HCT116 (cell line): ENCODE data around the gene ZC3H7A. TPM values are rescaled to one million over a fixed set of nuclear protein-coding genes. Genes with fewer than 3 reads are reported as not detected.

Experiments
- ATAC-seq: fragments of 200-7000 bp; cut with Tn5 transposase; 2 replicates; pipeline ENCODE4 v1.9.1; 2020; ENCODE audit warnings: mild to moderate bottlenecking, moderate library complexity
- BruUV-seq: library from RNA; stranded (reverse); fragments of 400-500 nt; replicated peaks from 2 replicates; lab custom pipeline; 2021; lab: Mats Ljungman, UMichigan
- CTCF ChIA-PET: fragments of 300-600 bp; sonication (Branson Sonifier 250); formaldehyde crosslinking; loops from one replicate; lab custom pipeline; 2021; ENCODE audit warnings: antibody characterized with exemption; lab: Charles Lee
- POLR2A ChIA-PET: fragments of 300-600, 350-600 bp; sonication (Branson Sonifier 250); formaldehyde crosslinking; loops from one replicate; lab custom pipeline; 2021; ENCODE audit warnings: antibody characterized with exemption; lab: Charles Lee
- RAD21 ChIA-PET, 2 experiments: fragments of 300-600 bp; sonication (Branson Sonifier 250); formaldehyde crosslinking; loops; one replicate each; lab custom pipeline; 2023; ENCODE audit warnings: low total read pairs in 2 of 2; ENCODE audit not compliant: uncharacterized antibody in 2 of 2, unreplicated experiment in 2 of 2, low non-redundant PET in 1 of 2; lab: Charles Lee
- DNase-seq: peaks from one replicate; pipeline ENCODE4 v3.0.0-alpha.2; 2010; ENCODE audit warnings: low read depth, low spot score
- H2AFZ ChIP-seq: fragments of 200-600 bp; shearing (Covaris generic), sonication (generic); 2 replicates; pipeline ENCODE4 v1.6.1; 2017; ENCODE audit warnings: low read depth, mixed run types, mixed read lengths, antibody characterized with exemption, low read length; ENCODE audit not compliant: poor library complexity, severe bottlenecking
- H3K27ac ChIP-seq: 2 replicates; pipeline ENCODE4 v1.5.1; 2012; ENCODE audit warnings: low read depth, low read length
- H3K27me3 ChIP-seq: fragments of 200-600 bp; sonication (generic); 2 replicates; pipeline ENCODE4 v1.6.1; 2016; ENCODE audit warnings: mixed run types, low read length, mixed read lengths; ENCODE audit not compliant: insufficient read depth
- H3K36me3 ChIP-seq, 2 experiments: fragments of 200-500 bp in 1 of 2; fragments of 200-600 bp in 1 of 2; sonication (Bioruptor generic) in 1 of 2; sonication (generic) in 1 of 2; 2 replicates each; pipeline versions ENCODE4 v1.5.1 to v1.6.1; 2014 to 2016; ENCODE audit warnings: low read length in 2 of 2, inconsistent platforms in 1 of 2, mixed read lengths in 1 of 2, mixed run types in 1 of 2; ENCODE audit not compliant: insufficient read depth in 2 of 2, control insufficient read depth in 1 of 2
- H3K4me1 ChIP-seq, 2 experiments: fragments of 200-600 bp in 1 of 2; sonication (generic) in 1 of 2; 2 replicates each; pipeline versions ENCODE4 v1.5.1 to v1.6.1; 2012 to 2017; ENCODE audit warnings: low read length in 2 of 2, inconsistent platforms in 1 of 2, mild to moderate bottlenecking in 1 of 2, mixed read lengths in 1 of 2, mixed run types in 1 of 2, moderate library complexity in 1 of 2; ENCODE audit not compliant: insufficient read depth in 2 of 2, control insufficient read depth in 1 of 2
- H3K4me2 ChIP-seq: fragments of 200-600 bp; sonication (generic); 2 replicates; pipeline ENCODE4 v1.6.1; 2017; ENCODE audit warnings: mixed run types, low read length, mixed read lengths
- H3K4me3 ChIP-seq, 2 experiments: fragments of 200-600 bp in 1 of 2; sonication (generic) in 1 of 2; replicated peaks in 1 of 2; 2 replicates each; pipeline ENCODE4 v1.5.1; 2011 to 2016; ENCODE audit warnings: low read length in 2 of 2, control low read depth in 1 of 2, low read depth in 1 of 2, mild to moderate bottlenecking in 1 of 2, mixed read lengths in 1 of 2, mixed run types in 1 of 2
- H3K79me2 ChIP-seq: fragments of 200-600 bp; sonication (generic); 2 replicates; pipeline ENCODE4 v1.6.1; 2017; ENCODE audit warnings: mild to moderate bottlenecking, mixed run types, low read length, moderate library complexity, mixed read lengths; ENCODE audit not compliant: insufficient read depth
- H3K9ac ChIP-seq: fragments of 200-600 bp; sonication (generic); 2 replicates; pipeline ENCODE4 v1.6.1; 2016; ENCODE audit warnings: low read length, mixed read lengths
- H3K9me2 ChIP-seq: fragments of 200-600 bp; sonication (generic), shearing (Covaris generic); 2 replicates; pipeline ENCODE4 v1.6.1; 2017; ENCODE audit warnings: mixed run types, mild to moderate bottlenecking, moderate library complexity; ENCODE audit not compliant: insufficient read depth
- H3K9me3 ChIP-seq, 2 experiments: fragments of 200-500 bp in 1 of 2; fragments of 200-600 bp in 1 of 2; sonication (Bioruptor generic) in 1 of 2; sonication (generic) in 1 of 2; 2 replicates each; pipeline ENCODE4 v1.6.1; 2014 to 2017; ENCODE audit warnings: low read length in 2 of 2, mixed read lengths in 2 of 2, inconsistent platforms in 1 of 2, low read depth in 1 of 2, mild to moderate bottlenecking in 1 of 2, mixed run types in 1 of 2, moderate library complexity in 1 of 2; ENCODE audit not compliant: control insufficient read depth in 1 of 2, insufficient read depth in 1 of 2
- H4K20me1 ChIP-seq: fragments of 200-600 bp; sonication (generic), shearing (Covaris generic); 2 replicates; pipeline ENCODE4 v1.6.1; 2017; ENCODE audit warnings: mixed run types, mild to moderate bottlenecking, moderate library complexity; ENCODE audit not compliant: insufficient read depth
- CBX3 ChIP-seq: IDR thresholded peaks from 2 replicates; pipeline ENCODE4 v1.6.1; 2012; ENCODE audit warnings: low read depth
- CEBPB ChIP-seq: IDR thresholded peaks from 2 replicates; pipeline ENCODE4 v1.6.1; 2012; ENCODE audit warnings: low read depth
- EGR1 ChIP-seq: IDR thresholded peaks from 2 replicates; pipeline ENCODE4 v1.6.1; 2012; ENCODE audit warnings: low read depth
- EZH2phosphoT487 ChIP-seq: fragments of 200-600 bp; IDR thresholded peaks from 2 replicates; pipeline ENCODE4 v1.6.1; 2018; ENCODE audit warnings: antibody characterized with exemption, borderline replicate concordance
- JUND ChIP-seq: IDR thresholded peaks from 2 replicates; pipeline ENCODE4 v1.6.1; 2012
- POLR2A ChIP-seq: IDR thresholded peaks from 2 replicates; pipeline ENCODE4 v1.7.0; 2011; ENCODE audit warnings: borderline replicate concordance; ENCODE audit not compliant: insufficient read depth, insufficient read length; ENCODE audit errors: extremely low read depth
- POLR2AphosphoS5 ChIP-seq: IDR thresholded peaks from 2 replicates; pipeline ENCODE4 v1.6.1; 2011; ENCODE audit warnings: mild to moderate bottlenecking, low read depth, low read length, moderate library complexity
- RAD21 ChIP-seq: IDR thresholded peaks from 2 replicates; pipeline ENCODE4 v1.6.1; 2012; ENCODE audit warnings: low read depth, mild to moderate bottlenecking
- SIN3A ChIP-seq: IDR thresholded peaks from 2 replicates; pipeline ENCODE4 v1.6.1; 2012; ENCODE audit warnings: low read depth
- TCF7L2 ChIP-seq: IDR thresholded peaks from 2 replicates; pipeline ENCODE4 v1.7.0; 2011; ENCODE audit warnings: borderline replicate concordance, inconsistent platforms; ENCODE audit not compliant: insufficient read depth, insufficient read length; ENCODE audit errors: extremely low read depth
- YY1 ChIP-seq: IDR thresholded peaks from 2 replicates; pipeline ENCODE4 v1.6.1; 2011; ENCODE audit warnings: low read length, low read depth, moderate library complexity, mild to moderate bottlenecking; ENCODE audit not compliant: insufficient replicate concordance; ENCODE audit errors: extremely low read depth
- intact Hi-C: fragments of 100-400 bp; cut with micrococcal nuclease; formaldehyde crosslinking; loops from 2 replicates; pipeline ENCODE4 v1.10.0; 2022
- total RNA-seq: library from RNA; stranded (reverse); gene quantifications from one replicate; pipeline ENCODE4 v1.2.1, GENCODE V29; 2021; ENCODE audit not compliant: unreplicated experiment
- TF ChIP-seq, protein P1 (sequence below): IDR thresholded peaks from 2 replicates; pipeline ENCODE4 v1.6.1; 2012
- TF ChIP-seq, protein P2 (sequence below), 3 experiments: fragments of 200-600 bp in 1 of 3; sonication (generic) in 1 of 3; IDR thresholded peaks in 2 of 3; conservative IDR thresholded peaks in 1 of 3; 2 replicates each; pipeline ENCODE4 v1.5.1; 2012 to 2017; ENCODE audit warnings: low read depth in 2 of 3, low read length in 2 of 3, antibody characterized with exemption in 1 of 3, borderline replicate concordance in 1 of 3, control low read depth in 1 of 3, mild to moderate bottlenecking in 1 of 3, mixed read lengths in 1 of 3, mixed run types in 1 of 3, moderate library complexity in 1 of 3; ENCODE audit not compliant: insufficient read depth in 1 of 3
- TF ChIP-seq, protein P3 (sequence below): IDR thresholded peaks from 2 replicates; pipeline ENCODE4 v1.6.1; 2011; ENCODE audit warnings: mild to moderate bottlenecking, low read length, moderate library complexity; ENCODE audit not compliant: insufficient replicate concordance; ENCODE audit errors: extremely low read depth
- TF ChIP-seq, protein P4 (sequence below): IDR thresholded peaks from 2 replicates; pipeline ENCODE4 v1.6.1; 2012

ZC3H7A gene
- total RNA-seq, 1 experiment from 2014 or later, result 33.4 TPM

DNA sequence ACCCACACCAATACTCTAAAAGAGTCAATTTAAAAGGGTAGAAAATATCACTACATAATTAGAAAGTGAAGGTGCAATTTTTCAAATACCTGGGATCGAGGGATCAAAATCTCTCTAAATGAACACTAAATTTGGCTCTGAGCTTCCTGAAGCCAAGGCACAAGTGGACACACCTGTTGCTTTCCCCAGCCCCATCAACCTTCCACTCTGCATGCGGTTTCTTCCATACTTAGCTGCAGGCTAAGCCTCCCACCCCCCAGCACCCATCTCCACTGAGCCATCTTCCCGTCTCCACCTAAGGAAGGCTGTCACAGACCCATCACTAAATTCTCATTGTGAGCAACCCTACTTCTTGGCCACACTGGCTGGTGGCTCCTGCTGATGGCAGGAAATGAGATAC, 84.9 kb downstream of the ZC3H7A start:
- Histone ChIP-seq H3K4me3 (no peak overlapping the region), H3K4me1 (no peaks in the 10 kb centered on the region), H3K9me2 (no peaks in the 10 kb centered on the region), H4K20me1 (no peaks in the 10 kb centered on the region), H3K27me3 (no peaks in the 10 kb centered on the region), H3K9ac (no peak overlapping the region), H2AFZ (no peak overlapping the region), H3K79me2 (peaks cover 10% of the 10 kb centered on the region), H3K36me3 (peaks cover 0 to 2% of the 10 kb centered on the region in 2 experiments; a peak in 1 of 4 replicates), H3K4me2 (no peak overlapping the region), H3K9me3 (no peaks in the 10 kb centered on the region), H3K27ac (no peak overlapping the region)
- intact Hi-C loops, result loop anchor here (10.0 kb wide), 1 partner anchor 747 kb away; no protein-coding TSS in a partner anchor
- ChIA-PET RAD21 (no interaction called here), POLR2A (no interaction called here), CTCF (interaction anchor here (0.6 kb wide), 1 partner anchor 12 kb away, joined by 3 read pairs; no protein-coding TSS in a partner anchor)
- no TSS peak for BruUV-seq
- DNase-seq (no peak), ATAC-seq (no peak)
- TF ChIP-seq JUND (no peak), RAD21 (no peak), CEBPB (no peak), TCF7L2 (no peak), SIN3A (no peak), EZH2phosphoT487 (no peak), POLR2AphosphoS5 (no peak), YY1 (no peak), POLR2A (no peak), EGR1 (no peak), CBX3 (no peak)
- TF ChIP-seq, protein P1, sequence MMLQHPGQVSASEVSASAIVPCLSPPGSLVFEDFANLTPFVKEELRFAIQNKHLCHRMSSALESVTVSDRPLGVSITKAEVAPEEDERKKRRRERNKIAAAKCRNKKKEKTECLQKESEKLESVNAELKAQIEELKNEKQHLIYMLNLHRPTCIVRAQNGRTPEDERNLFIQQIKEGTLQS, result no peak
- TF ChIP-seq, protein P2, sequence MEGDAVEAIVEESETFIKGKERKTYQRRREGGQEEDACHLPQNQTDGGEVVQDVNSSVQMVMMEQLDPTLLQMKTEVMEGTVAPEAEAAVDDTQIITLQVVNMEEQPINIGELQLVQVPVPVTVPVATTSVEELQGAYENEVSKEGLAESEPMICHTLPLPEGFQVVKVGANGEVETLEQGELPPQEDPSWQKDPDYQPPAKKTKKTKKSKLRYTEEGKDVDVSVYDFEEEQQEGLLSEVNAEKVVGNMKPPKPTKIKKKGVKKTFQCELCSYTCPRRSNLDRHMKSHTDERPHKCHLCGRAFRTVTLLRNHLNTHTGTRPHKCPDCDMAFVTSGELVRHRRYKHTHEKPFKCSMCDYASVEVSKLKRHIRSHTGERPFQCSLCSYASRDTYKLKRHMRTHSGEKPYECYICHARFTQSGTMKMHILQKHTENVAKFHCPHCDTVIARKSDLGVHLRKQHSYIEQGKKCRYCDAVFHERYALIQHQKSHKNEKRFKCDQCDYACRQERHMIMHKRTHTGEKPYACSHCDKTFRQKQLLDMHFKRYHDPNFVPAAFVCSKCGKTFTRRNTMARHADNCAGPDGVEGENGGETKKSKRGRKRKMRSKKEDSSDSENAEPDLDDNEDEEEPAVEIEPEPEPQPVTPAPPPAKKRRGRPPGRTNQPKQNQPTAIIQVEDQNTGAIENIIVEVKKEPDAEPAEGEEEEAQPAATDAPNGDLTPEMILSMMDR (IDR thresholded peaks at IDR 0.05 in 2 of 3, conservative IDR thresholded peaks at IDR 0.05 in 1 of 3; ENCODE audit: borderline replicate concordance in 1 of 3, insufficient read depth in 1 of 3, low read depth in 2 of 3, low read length in 2 of 3), result no peak
- TF ChIP-seq, protein P3, sequence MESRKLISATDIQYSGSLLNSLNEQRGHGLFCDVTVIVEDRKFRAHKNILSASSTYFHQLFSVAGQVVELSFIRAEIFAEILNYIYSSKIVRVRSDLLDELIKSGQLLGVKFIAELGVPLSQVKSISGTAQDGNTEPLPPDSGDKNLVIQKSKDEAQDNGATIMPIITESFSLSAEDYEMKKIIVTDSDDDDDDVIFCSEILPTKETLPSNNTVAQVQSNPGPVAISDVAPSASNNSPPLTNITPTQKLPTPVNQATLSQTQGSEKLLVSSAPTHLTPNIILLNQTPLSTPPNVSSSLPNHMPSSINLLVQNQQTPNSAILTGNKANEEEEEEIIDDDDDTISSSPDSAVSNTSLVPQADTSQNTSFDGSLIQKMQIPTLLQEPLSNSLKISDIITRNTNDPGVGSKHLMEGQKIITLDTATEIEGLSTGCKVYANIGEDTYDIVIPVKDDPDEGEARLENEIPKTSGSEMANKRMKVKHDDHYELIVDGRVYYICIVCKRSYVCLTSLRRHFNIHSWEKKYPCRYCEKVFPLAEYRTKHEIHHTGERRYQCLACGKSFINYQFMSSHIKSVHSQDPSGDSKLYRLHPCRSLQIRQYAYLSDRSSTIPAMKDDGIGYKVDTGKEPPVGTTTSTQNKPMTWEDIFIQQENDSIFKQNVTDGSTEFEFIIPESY, result no peak
- TF ChIP-seq, protein P4, sequence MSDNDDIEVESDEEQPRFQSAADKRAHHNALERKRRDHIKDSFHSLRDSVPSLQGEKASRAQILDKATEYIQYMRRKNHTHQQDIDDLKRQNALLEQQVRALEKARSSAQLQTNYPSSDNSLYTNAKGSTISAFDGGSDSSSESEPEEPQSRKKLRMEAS, result no peak
